Erythroblast (primary cell): ENCODE results near the gene NELFCD.

Source experiments
- GATA1 ChIP-seq: IDR thresholded peaks from 2 replicates; pipeline ENCODE4 v1.6.1; 2011; ENCODE audit warnings: low read depth, mild to moderate bottlenecking, control low read depth, low read length, moderate library complexity
- POLR2A ChIP-seq: IDR thresholded peaks from 2 replicates; pipeline ENCODE4 v1.6.1; 2011; ENCODE audit warnings: mild to moderate bottlenecking, low read length

DNA sequence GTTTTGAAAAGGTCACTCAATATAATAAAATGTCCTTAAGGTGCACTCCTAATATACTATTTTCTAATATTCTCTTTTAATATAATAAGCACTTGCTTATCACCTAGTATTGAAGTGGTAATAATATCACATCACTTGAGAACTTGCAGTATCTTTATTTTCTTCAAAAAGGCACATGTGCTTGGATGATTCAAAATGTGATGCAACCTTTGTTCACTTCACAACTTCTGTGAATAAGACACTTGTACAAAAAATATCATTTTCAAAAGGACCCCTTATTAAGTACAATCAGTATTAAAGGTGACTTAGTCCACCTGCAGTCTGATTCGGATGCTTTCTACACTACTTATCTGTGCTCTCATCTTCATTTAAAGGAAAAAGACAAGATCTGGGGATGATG, 58.2 kb downstream of the NELFCD start:
- TF ChIP-seq POLR2A (no peak), GATA1 (no peak)
